Upper lobe of left lung (tissue), 6 donors: Measurements from ENCODE around the gene ADGRL3. TPM values are rescaled to one million over a fixed set of nuclear protein-coding genes. Genes with fewer than 3 reads are reported as not detected.

ENCODE experiments used
- ATAC-seq, 2 donors: fragments of 200-7000 bp; cut with Tn5 transposase; one replicate each; pipeline ENCODE4 v1.9.1; 2022; ENCODE audit warnings: mild to moderate bottlenecking in 2 of 2, moderate library complexity in 2 of 2; ENCODE audit not compliant: low FRiP score in 2 of 2
- DNase-seq, 2 donors: peaks; one replicate each; pipeline ENCODE4 v3.0.0-alpha.2; 2019 to 2020
- H3K27ac ChIP-seq, 4 donors: fragments of 200-600 bp; sonication (generic); one replicate each; pipeline ENCODE4 v1.5.1; 2016 to 2019
- H3K27me3 ChIP-seq, 4 donors: fragments of 200-600 bp; sonication (generic); one replicate each; pipeline ENCODE4 v1.5.1; 2017 to 2019
- H3K36me3 ChIP-seq, 4 donors: fragments of 200-600 bp; sonication (generic); one replicate each; pipeline ENCODE4 v1.5.1; 2016 to 2019
- H3K4me1 ChIP-seq, 4 donors: fragments of 200-600 bp; sonication (generic); one replicate each; pipeline ENCODE4 v1.5.1; 2018 to 2019
- H3K4me3 ChIP-seq, 4 donors: fragments of 200-600 bp; sonication (generic); one replicate each; pipeline ENCODE4 v1.5.1; 2017 to 2019; ENCODE audit warnings: mild to moderate bottlenecking in 2 of 4, moderate library complexity in 1 of 4
- H3K9me3 ChIP-seq, 4 donors: fragments of 200-600 bp; sonication (generic); one replicate each; pipeline ENCODE4 v1.5.1; 2018 to 2019
- EP300 ChIP-seq, 4 donors: sonication (generic); formaldehyde crosslinking; IDR thresholded peaks; one replicate each; pipeline ENCODE4 v1.5.1; 2017; ENCODE audit warnings: antibody characterized with exemption in 4 of 4, control low read depth in 2 of 4
- POLR2A ChIP-seq, 4 donors: fragments of 450-650 bp; IDR thresholded peaks; one replicate each; pipeline ENCODE4 v1.5.1; 2016 to 2017; ENCODE audit warnings: antibody characterized with exemption in 4 of 4, mild to moderate bottlenecking in 2 of 4
- POLR2AphosphoS5 ChIP-seq, 2 donors: sonication (generic); formaldehyde crosslinking; IDR thresholded peaks; one replicate each; pipeline ENCODE4 v1.5.1; 2017; ENCODE audit warnings: antibody characterized with exemption in 2 of 2
- WGBS, 2 donors: methylation state at CpG; one replicate each; pipeline ENCODE4 v1.1.5; 2017 to 2018; 5-methylcytosine and 5-hydroxymethylcytosine counted together
- total RNA-seq, 6 donors: library from RNA; depleted of rRNA in 4 of 6; stranded (reverse); fragments of >200 nt in 4 of 6; gene quantifications; one replicate each; pipeline versions ENCODE4 v1.1.0 to v1.2.1, GENCODE V29; 2016 to 2021
- TF ChIP-seq, protein P1 (sequence below), 6 experiments: fragments of 450-650 bp in 4 of 6; fragments of 200-600 bp in 2 of 6; sonication (generic) in 2 of 6; IDR thresholded peaks; one replicate each; pipeline ENCODE4 v1.5.1; 2016 to 2019; ENCODE audit warnings: antibody characterized with exemption in 6 of 6
- donor health status: DM: no; HTN: no; CAD: no; lungs with moderate emphysema.
- donor health status: DM: no; HTN: yes; CAD: no; lungs with severe emphysema.

ADGRL3 gene
- total RNA-seq, 6 donors from 2014 or later, result 1.0 to 8.5 (median 2.9) TPM

DNA sequence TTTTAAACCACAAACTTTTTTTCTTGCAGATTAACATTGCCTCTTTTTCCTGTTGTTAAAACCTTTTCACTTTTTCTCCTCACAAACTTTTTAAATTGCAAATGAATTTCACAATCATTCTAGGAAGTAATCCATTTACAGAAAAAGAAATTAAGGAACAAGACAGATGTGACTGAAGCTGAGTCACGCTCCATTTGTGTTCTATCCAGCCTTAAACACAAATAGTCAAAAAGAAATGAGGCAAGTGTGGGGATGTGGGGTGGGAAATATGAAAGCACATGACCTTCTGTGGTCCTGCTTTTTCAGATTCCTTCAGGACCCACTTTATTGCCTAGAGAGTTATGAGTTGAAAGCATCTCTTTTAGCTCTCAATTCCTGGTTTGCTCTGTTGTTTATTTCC is 197.0 kb downstream of the ADGRL3 start:
- peak in 1 of 2 donors; percentile 45 for ATAC-seq
- no peaks in the 10 kb centered on the region for H3K36me3 ChIP-seq

DNA sequence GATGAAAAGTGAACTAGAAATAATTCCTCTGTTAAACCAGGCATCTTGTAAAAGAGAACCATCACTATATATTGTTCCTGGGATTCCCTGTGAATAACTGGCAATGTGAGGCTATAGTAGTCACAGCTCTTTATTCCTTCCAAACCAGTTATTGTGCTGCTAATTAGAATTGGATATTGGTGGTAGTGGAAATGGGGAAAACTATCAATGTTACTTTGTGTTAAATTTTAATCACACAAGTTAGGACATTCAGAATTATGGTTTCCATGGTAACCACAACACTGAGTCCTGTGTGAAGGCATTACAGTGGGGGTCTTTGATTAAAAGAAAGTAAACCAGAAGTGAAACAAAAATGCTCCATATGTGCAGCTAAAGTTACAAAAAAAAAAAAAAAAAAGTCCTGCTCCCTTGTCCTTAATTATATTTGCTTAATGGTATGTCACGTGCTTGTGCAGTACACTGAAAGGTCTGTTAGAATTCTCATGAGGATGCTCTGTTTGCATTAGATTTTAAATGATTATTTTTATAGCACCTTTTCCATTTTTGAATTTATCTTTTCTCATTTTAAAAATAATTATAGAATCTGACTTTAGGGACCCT is 200.4 kb downstream of the ADGRL3 start:
- no peak for TF ChIP-seq EP300 (IDR thresholded peaks at IDR 0.05)
- TF ChIP-seq, protein P1, sequence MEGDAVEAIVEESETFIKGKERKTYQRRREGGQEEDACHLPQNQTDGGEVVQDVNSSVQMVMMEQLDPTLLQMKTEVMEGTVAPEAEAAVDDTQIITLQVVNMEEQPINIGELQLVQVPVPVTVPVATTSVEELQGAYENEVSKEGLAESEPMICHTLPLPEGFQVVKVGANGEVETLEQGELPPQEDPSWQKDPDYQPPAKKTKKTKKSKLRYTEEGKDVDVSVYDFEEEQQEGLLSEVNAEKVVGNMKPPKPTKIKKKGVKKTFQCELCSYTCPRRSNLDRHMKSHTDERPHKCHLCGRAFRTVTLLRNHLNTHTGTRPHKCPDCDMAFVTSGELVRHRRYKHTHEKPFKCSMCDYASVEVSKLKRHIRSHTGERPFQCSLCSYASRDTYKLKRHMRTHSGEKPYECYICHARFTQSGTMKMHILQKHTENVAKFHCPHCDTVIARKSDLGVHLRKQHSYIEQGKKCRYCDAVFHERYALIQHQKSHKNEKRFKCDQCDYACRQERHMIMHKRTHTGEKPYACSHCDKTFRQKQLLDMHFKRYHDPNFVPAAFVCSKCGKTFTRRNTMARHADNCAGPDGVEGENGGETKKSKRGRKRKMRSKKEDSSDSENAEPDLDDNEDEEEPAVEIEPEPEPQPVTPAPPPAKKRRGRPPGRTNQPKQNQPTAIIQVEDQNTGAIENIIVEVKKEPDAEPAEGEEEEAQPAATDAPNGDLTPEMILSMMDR (IDR thresholded peaks at IDR 0.05), result no peak
- no peak for TF ChIP-seq POLR2A (IDR thresholded peaks at IDR 0.05)
- no peak for TF ChIP-seq POLR2AphosphoS5 (IDR thresholded peaks at IDR 0.05)
- no peak overlapping the region for H3K4me3 ChIP-seq
- H3K27ac ChIP-seq, result no peak overlapping the region
- H3K27me3 ChIP-seq, result no peaks in the 10 kb centered on the region
- no peak for DNase-seq
- H3K36me3 ChIP-seq, result no peaks in the 10 kb centered on the region
- H3K4me1 ChIP-seq, result no peaks in the 10 kb centered on the region
- no peaks in the 10 kb centered on the region for H3K9me3 ChIP-seq
- no peak for ATAC-seq
- 84 to 85% methylated on average over 1 of the region's 1 CpG for WGBS, 2 donors

More for the DNA sequence above, 197.0 kb downstream of the ADGRL3 start:
- no peaks in the 10 kb centered on the region for H3K9me3 ChIP-seq
- WGBS, 2 donors, result 71 to 72% methylated on average over 1 of the region's 1 CpG
- no peaks in the 10 kb centered on the region for H3K27me3 ChIP-seq
- DNase-seq, result no peak
- TF ChIP-seq EP300 (IDR thresholded peaks at IDR 0.05) (no peak), POLR2A (IDR thresholded peaks at IDR 0.05) (no peak)
- TF ChIP-seq, protein P1 (IDR thresholded peaks at IDR 0.05), result no peak
- no peaks in the 10 kb centered on the region for H3K4me1 ChIP-seq
- no peak overlapping the region for H3K4me3 ChIP-seq
- H3K27ac ChIP-seq, result no peak overlapping the region

DNA sequence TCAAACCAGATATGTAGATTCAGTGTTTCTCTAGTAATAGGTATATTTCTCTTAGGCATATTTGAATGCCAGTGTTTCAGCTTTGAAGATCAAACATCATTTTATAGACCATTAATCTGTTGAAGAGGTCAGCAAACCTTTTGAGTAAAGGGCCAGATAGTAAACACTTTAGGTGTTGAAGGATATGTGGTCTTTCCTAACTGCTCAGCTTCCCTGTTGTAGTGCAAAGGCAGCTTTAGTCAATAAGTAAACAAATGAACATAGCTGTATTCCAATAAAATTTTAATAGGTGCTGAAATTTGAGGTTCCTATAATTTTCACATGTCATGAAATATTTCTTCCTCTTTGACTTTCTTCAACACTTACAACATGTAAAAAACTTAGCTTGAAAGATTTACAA is 201.6 kb downstream of the ADGRL3 start:
- ATAC-seq, result no peak
- H3K4me3 ChIP-seq, result no peak overlapping the region
- no peaks in the 10 kb centered on the region for H3K36me3 ChIP-seq
- no peaks in the 10 kb centered on the region for H3K9me3 ChIP-seq
- no peaks in the 10 kb centered on the region for H3K27me3 ChIP-seq
- no peak for TF ChIP-seq EP300 (IDR thresholded peaks at IDR 0.05)
- TF ChIP-seq POLR2AphosphoS5 (IDR thresholded peaks at IDR 0.05), result no peak
- TF ChIP-seq, protein P1 (IDR thresholded peaks at IDR 0.05), result no peak
- TF ChIP-seq POLR2A (IDR thresholded peaks at IDR 0.05), result no peak
- no peak for DNase-seq
- no peaks in the 10 kb centered on the region for H3K4me1 ChIP-seq
- no peak overlapping the region for H3K27ac ChIP-seq

DNA sequence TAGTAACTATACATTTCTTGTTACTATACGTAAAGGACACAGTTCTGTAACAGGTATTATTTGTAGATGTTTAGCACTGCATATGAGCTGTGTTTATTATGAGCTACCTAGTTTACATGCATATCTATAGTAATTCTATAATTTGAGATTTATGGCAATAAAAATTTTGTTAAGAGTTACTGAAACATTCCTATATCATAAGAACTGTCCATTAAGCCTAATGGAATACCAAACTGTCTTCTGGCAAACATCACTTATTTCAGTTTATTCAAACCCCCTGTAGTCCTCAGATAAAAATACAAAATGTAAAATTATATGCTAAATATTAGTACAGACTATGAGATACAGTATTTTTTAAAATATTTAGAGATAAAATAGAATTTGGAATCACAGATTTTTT is 205.2 kb downstream of the ADGRL3 start:
- DNase-seq (no peak), ATAC-seq (no peak)
- Histone ChIP-seq H3K9me3 (no peaks in the 10 kb centered on the region), H3K4me1 (no peaks in the 10 kb centered on the region), H3K27ac (no peak overlapping the region), H3K27me3 (no peaks in the 10 kb centered on the region), H3K4me3 (no peak overlapping the region), H3K36me3 (no peaks in the 10 kb centered on the region)
- no peak for TF ChIP-seq POLR2AphosphoS5 (IDR thresholded peaks at IDR 0.05)
- TF ChIP-seq POLR2A (IDR thresholded peaks at IDR 0.05), result no peak
- TF ChIP-seq EP300 (IDR thresholded peaks at IDR 0.05), result no peak
- TF ChIP-seq, protein P1 (IDR thresholded peaks at IDR 0.05), result no peak
- 86 to 100% methylated on average over 1 of the region's 1 CpG for WGBS, 2 donors

DNA sequence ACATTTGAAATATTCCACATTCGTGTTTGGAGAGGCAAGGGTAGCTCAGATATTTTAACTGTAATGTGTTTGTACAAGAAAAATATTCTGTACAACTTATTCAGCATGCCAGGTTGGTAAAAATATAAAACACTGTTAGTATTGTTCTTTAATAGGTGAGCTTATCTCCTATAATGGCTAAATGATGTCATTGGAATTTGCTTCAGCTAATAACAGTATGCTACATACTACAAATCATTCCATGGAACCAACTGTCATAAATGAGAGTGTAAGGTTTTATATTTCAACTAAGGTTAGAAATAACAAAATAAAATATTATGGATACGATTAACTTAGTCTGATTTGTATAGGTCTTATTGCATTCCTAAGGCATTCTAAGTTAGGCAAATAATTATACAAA is 206.6 kb downstream of the ADGRL3 start:
- no peak for ATAC-seq
- Histone ChIP-seq H3K9me3 (no peaks in the 10 kb centered on the region), H3K36me3 (no peaks in the 10 kb centered on the region), H3K4me3 (no peak overlapping the region), H3K4me1 (no peaks in the 10 kb centered on the region), H3K27ac (no peak overlapping the region), H3K27me3 (no peaks in the 10 kb centered on the region)
- TF ChIP-seq EP300 (IDR thresholded peaks at IDR 0.05), result no peak
- TF ChIP-seq POLR2AphosphoS5 (IDR thresholded peaks at IDR 0.05), result no peak
- TF ChIP-seq, protein P1 (IDR thresholded peaks at IDR 0.05), result no peak
- TF ChIP-seq POLR2A (IDR thresholded peaks at IDR 0.05), result no peak
- 65 to 77% methylated on average over 2 of the region's 2 CpGs for WGBS, 2 donors
- DNase-seq, result no peak
